Panc1 (cell line): ENCODE measurements around the gene P2RX2.

Experiments used
- POLR2AphosphoS5 ChIP-seq: IDR thresholded peaks from 2 replicates; pipeline ENCODE4 v1.6.1; 2012; ENCODE audit warnings: mild to moderate bottlenecking, low read depth, low read length, moderate library complexity
- SIN3A ChIP-seq: IDR thresholded peaks from 2 replicates; pipeline ENCODE4 v1.6.1; 2012; ENCODE audit warnings: low read depth, mild to moderate bottlenecking, low read length, moderate library complexity, borderline replicate concordance; ENCODE audit not compliant: insufficient read depth
- TCF7L2 ChIP-seq: IDR thresholded peaks from 2 replicates; pipeline ENCODE4 v1.6.1; 2011; ENCODE audit warnings: mild to moderate bottlenecking, low read depth, low read length, inconsistent platforms
- TF ChIP-seq, protein P1 (sequence below): fragments of 450-650 bp; IDR thresholded peaks from 2 replicates; pipeline ENCODE4 v1.5.1; 2017; ENCODE audit warnings: mild to moderate bottlenecking
- TF ChIP-seq, protein P2 (sequence below), 2 experiments: IDR thresholded peaks; 2 replicates each; pipeline ENCODE4 v1.6.1; 2011 to 2012; ENCODE audit warnings: low read depth in 2 of 2, control low read depth in 1 of 2, low read length in 1 of 2, mild to moderate bottlenecking in 1 of 2, moderate library complexity in 1 of 2; ENCODE audit not compliant: insufficient read depth in 1 of 2

DNA sequence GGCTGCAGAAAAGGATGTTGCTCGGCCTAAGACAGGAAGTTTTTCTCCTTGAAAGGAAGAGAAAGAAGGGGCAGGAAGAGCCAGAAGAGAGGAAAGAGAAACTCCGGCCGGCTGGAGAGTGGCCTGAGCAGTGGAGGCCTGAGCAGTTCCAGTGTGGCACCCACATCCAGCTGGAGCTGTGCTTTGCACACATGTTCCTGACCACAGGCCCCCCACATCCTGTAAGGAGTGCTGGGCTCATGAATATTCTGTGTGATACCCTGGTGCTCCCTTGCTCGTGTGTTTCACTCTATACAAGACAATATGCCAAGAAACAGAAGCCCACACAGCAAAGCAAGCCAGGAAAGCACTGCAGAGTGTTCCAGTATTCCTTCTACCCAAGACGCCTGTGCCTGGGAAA is 41.5 kb downstream of the P2RX2 start:
- TF ChIP-seq, protein P1, sequence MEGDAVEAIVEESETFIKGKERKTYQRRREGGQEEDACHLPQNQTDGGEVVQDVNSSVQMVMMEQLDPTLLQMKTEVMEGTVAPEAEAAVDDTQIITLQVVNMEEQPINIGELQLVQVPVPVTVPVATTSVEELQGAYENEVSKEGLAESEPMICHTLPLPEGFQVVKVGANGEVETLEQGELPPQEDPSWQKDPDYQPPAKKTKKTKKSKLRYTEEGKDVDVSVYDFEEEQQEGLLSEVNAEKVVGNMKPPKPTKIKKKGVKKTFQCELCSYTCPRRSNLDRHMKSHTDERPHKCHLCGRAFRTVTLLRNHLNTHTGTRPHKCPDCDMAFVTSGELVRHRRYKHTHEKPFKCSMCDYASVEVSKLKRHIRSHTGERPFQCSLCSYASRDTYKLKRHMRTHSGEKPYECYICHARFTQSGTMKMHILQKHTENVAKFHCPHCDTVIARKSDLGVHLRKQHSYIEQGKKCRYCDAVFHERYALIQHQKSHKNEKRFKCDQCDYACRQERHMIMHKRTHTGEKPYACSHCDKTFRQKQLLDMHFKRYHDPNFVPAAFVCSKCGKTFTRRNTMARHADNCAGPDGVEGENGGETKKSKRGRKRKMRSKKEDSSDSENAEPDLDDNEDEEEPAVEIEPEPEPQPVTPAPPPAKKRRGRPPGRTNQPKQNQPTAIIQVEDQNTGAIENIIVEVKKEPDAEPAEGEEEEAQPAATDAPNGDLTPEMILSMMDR, result no peak
- TF ChIP-seq POLR2AphosphoS5, result no peak
- TF ChIP-seq, protein P2, sequence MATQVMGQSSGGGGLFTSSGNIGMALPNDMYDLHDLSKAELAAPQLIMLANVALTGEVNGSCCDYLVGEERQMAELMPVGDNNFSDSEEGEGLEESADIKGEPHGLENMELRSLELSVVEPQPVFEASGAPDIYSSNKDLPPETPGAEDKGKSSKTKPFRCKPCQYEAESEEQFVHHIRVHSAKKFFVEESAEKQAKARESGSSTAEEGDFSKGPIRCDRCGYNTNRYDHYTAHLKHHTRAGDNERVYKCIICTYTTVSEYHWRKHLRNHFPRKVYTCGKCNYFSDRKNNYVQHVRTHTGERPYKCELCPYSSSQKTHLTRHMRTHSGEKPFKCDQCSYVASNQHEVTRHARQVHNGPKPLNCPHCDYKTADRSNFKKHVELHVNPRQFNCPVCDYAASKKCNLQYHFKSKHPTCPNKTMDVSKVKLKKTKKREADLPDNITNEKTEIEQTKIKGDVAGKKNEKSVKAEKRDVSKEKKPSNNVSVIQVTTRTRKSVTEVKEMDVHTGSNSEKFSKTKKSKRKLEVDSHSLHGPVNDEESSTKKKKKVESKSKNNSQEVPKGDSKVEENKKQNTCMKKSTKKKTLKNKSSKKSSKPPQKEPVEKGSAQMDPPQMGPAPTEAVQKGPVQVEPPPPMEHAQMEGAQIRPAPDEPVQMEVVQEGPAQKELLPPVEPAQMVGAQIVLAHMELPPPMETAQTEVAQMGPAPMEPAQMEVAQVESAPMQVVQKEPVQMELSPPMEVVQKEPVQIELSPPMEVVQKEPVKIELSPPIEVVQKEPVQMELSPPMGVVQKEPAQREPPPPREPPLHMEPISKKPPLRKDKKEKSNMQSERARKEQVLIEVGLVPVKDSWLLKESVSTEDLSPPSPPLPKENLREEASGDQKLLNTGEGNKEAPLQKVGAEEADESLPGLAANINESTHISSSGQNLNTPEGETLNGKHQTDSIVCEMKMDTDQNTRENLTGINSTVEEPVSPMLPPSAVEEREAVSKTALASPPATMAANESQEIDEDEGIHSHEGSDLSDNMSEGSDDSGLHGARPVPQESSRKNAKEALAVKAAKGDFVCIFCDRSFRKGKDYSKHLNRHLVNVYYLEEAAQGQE (IDR thresholded peaks at IDR 0.05; ENCODE audit: insufficient read depth in 1 of 2, low read depth in 2 of 2, low read length in 1 of 2), result no peak
- no peak for TF ChIP-seq TCF7L2
- TF ChIP-seq SIN3A, result no peak
